GM08714 (cell line): Measurements from ENCODE around the gene ZBED2.

ENCODE experiments used
- H3K4me3 ChIP-seq: fragments of 200-500 bp; sonication (Bioruptor generic); 2 replicates; pipeline ENCODE4 v1.5.1; 2014; ENCODE audit warnings: mild to moderate bottlenecking, low read length, inconsistent platforms
- ZNF274 ChIP-seq: IDR thresholded peaks from 2 replicates; pipeline ENCODE4 v1.6.1; 2012; ENCODE audit warnings: mild to moderate bottlenecking, low read depth, low read length

Gene ZBED2

DNA sequence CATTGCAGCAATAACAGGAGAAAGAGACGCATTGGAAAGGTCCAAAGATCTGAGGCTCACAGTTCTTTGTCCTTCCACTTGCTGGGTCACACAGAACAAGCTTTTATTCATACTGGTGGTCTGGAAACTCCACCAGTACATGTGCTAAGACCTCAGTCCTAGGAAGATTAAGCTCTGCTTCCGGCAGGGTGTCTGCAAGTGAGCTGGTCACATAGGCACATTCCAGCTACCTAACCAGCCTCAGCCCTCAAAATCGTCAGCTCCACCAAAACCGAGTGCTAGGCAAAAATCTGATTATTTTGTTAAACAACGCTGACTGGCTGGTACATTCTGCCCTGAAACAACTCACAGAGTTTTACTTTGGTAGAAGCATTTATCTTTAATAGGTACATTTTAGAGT, 2.2 kb downstream of the ZBED2 start:
- H3K4me3 ChIP-seq = no peak overlapping the region
- TF ChIP-seq ZNF274 = no peak

DNA sequence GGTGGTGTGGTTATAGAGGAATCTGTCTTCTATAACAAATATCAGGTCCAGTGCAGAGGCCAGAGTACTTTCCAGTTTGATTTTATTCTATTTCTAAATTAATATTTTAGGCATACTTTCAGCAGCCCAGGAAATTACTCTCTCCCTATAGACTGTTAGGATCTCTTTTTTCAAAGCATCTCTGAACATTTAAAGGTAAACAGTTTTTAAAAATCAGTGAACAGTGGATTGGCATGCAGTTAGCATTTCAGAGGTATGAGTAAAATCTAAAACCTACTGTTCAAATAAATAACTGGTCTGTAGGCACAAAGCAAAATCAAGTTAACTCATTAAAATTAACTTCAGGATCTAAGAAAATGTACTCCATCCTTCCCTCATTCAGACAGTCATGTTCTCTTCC, 3.0 kb downstream of the ZBED2 start:
- TF ChIP-seq ZNF274 = no peak
- no peak overlapping the region for H3K4me3 ChIP-seq

DNA sequence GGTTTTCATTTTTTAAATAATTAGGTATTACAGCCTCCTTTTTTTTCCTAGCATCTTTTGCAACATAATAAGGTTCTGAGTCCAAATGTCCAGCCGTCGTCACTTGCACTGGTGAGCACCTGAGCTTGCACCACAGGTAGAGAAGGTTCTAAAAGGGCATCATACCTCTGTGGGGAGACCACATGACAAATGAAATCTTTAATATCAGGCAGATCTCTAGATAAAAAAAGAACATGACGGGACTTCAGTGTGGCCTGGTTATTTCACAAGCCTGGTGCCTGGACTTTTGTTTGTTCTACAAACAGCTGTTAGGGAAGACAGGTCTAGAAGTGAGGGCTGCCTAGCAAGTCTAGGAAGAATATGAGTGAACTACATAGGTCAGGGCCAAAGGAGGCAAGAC, 3.6 kb downstream of the ZBED2 start:
- no peak overlapping the region for H3K4me3 ChIP-seq
- no peak for TF ChIP-seq ZNF274

DNA sequence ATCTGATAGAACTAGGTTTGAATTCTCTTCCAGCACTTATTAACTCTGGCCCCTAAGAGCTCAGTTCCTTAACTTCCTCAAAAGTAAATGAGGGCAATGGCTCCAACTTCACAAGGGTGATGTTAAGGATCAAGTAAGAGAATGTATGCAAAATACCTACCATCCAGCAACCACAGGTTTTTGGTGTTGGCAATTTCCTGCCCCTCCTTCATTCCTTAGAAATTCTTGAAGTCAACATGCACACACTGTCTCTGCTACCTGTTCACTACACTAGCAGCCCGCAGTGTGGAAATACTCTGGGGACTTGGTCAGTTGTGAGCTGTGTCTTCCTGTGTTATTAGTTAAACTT, 5.0 kb downstream of the ZBED2 start:
- TF ChIP-seq ZNF274 = no peak
- no peak overlapping the region for H3K4me3 ChIP-seq

DNA sequence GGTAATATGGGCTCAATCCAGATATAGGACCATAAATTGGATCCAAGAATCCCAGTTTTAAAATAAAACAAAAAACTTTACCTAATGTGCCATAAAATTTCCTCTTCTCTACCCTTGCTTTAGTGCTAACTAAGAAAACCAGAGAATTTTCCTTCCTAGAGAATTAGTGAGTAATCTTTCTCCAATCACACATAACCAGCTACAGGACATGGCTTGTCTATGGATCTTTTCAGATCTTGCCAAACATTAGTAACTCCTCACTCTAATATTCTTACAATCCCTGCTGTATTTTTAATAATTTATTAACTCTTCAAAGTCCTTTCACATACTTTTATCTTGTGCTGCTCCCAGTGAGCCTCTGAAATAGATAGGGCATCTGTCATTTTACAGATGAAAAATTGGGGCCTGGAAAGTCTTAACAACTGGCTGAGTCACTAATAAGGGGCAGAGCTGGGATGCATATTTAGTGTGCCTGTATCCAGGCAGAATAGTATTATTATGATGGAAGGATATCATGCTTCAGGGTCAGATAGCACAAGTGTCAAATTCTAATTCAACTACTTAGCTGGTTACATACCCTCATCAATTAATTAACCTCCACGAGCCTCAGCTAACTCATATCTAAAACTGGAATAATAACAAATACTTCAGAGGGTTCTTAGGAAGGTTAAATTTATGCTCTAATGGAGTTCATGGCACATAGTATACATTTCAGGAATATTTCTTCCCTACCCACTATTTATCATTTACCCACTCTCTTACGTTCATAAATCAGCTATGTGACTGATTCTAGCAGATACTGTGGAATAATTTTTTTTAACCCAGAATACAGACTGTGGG, 5.6 kb downstream of the ZBED2 start:
- no peak for TF ChIP-seq ZNF274

DNA sequence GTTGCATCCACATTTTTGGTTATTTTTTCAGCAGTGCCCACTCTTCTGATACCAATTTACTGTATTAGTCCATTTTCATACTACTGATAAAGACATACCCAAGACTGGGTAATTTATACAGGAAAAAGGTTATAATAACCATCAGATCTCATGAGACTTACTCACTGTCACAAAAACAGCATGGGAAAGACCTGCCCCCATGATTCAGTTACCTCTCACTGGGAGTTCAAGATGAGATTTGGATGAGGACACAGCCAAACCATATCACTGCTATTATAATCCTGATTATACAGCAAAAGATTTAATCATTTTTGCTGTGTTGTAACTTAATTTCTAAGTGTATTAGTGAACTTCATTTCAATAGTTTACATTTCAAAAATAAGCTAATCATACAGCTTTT, 6.6 kb downstream of the ZBED2 start:
- no peak overlapping the region for H3K4me3 ChIP-seq
- no peak for TF ChIP-seq ZNF274

More for the DNA sequence above, 5.6 kb downstream of the ZBED2 start:
- H3K4me3 ChIP-seq = no peak overlapping the region

DNA sequence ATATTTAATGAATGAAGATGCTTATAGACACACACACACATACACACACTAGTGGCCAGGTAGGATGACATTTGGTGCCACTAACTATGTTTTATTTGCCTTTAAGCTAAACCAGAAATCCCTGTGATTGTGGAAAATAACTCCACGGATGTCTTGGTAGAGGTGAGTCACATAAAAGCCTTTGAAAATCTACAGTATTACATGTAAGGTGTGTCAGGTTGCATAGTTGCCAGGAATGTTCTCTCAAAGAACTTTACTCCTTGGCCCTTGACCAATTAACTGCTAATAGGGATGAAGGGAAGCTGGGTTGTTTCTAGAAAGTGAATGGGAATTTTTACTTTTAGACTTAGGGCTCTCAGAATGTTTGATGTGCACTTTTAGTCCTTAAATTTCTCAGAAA, 9.9 kb downstream of the ZBED2 start:
- TF ChIP-seq ZNF274 = no peak
- H3K4me3 ChIP-seq = no peak overlapping the region

DNA sequence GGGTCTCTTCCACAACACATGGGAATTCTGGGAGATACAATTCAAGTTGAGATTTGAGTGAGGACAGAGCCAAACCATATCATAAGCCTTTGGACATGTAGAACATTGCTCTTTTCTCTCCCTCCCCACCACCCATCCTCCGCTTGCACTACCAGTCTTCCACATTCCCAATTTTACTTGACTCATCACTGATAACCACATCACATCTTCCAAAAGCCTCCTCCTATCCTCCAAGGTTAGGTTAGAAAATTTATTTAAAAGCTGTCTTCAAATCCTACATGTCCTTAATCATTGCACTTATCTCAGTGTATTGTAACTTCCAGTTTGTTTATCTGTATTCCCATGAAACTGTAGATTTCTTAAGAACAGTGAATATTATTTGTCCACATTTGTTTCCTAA, 10.4 kb downstream of the ZBED2 start:
- no peak for TF ChIP-seq ZNF274
- no peak overlapping the region for H3K4me3 ChIP-seq

DNA sequence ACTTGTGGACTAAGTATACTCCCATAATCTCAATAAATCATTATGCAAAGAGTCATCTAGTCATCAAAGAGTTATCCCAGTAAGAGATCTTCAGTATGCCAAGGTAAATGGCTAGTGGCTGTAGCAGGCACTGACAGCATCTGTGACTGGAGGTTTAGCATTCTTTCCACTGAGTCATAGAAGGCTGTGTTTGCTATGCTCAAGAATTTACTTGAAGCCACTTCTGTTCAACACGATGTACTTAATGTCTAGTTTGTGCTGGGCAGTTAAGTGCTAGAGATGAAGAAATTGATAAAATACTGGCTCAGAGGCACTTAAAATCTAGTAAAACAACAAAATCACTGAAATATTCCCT, 13.0 kb downstream of the ZBED2 start:
- TF ChIP-seq ZNF274 = no peak
- no peak overlapping the region for H3K4me3 ChIP-seq

DNA sequence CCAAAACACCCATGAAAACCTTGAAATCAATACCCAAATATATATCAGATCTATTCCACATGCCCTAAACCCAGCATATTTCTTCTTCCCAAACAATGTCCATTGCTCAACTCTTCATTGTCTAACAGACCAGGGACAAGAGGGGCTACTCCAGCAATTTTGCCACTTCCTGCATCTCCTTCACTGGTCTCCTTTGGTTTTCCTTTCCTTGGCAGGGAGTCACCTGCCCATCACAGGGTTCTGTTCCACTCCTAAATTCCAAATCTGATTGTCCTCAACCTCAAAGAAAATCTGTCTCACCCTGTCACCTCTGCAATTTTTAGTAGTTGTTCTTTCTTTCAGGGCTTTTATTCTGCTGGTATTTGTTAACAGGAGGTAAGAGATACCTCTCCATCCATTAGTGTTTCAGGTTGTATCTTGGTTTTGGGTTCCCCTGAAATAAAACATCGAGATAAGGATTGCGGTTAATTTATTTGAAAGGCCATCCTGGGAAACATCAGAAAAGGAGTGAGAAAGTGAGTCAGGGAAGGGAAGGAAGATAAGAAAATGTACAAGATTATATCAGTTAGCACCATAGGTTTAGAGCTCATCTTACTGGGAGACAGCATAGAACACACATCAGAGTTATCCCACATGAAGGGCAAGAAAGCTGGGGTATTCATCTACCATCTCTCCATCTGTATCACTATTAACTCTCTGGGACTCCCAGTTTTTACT, 13.6 kb downstream of the ZBED2 start:
- H3K4me3 ChIP-seq = no peak overlapping the region
- no peak for TF ChIP-seq ZNF274

DNA sequence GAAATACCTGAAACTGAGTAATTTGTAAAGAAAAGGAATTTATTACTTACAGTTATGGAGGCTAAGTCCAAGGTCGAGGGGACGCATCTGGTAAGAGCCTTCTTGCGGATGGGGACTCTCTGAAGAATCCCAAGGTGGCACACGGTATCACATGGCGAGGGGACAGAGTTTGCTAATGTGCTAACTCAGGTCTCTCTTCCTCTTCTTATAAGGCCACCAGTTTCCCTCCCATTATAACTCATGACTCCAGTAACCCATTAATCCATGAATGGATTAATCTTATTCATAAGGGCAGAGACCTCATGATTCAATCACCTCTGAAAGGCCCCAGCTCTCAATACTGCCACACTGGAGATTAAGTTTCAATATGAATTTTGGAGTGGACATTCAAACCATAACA, 15.7 kb downstream of the ZBED2 start:
- no peak overlapping the region for H3K4me3 ChIP-seq
- no peak for TF ChIP-seq ZNF274

DNA sequence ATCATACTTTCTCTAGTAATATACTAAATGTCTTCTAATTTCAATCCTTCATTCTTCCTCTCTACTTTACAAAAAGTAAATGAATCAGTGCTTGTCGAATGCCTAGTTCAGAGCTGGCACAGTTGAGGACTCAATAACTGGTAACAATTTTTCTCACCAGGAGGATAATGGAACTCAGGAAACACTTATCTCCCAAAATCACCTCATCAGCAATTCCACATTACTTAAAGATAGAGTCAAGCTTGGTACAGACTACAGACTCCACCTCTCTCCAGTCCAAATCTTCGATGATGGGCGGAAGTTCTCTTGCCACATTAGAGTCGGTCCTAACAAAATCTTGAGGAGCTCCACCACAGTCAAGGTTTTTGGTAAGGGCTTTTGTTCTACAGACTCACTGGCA, 16.3 kb downstream of the ZBED2 start:
- no peak overlapping the region for H3K4me3 ChIP-seq
- TF ChIP-seq ZNF274 = no peak

DNA sequence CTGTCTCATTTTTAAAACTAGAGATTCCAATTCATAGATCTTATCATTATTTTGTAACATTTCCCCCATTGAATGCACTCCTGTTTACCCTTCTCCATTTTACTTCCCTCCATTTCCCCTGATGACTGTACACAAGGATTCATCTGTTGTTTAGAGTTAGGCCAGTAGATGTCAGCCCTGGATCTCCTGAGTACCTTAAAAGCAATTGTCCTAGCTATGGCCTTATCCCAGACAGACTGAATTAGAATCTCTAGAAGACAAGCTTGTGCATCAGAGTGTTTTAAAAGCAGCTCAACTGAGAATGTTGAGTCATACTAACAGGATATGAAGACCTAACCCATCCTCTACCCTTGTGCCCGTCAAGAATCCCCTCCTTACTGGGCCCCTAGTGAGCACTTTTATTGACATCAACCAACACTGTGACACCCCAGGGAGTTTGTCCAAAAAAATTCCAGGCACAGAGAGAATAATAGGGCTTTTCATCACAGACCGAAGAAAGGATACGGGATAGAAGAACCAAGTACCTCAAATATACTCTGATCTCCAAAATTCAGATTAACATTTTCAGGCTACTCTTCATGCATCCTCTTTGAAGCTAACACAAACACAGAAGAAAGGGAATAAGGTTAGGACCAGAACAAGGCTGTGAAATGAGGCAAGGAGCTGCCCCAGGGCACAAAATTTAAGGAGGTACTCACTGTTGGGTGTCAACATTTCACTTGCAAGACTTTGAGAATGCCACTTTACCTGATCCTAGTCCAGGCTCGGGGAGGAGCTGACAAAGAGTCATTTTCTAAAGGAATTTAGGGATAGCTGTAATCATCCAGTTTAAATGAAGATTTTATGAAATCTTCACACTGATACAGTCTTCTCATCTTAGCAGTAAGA, 17.1 kb downstream of the ZBED2 start:
- TF ChIP-seq ZNF274 = no peak
- H3K4me3 ChIP-seq = no peak overlapping the region

DNA sequence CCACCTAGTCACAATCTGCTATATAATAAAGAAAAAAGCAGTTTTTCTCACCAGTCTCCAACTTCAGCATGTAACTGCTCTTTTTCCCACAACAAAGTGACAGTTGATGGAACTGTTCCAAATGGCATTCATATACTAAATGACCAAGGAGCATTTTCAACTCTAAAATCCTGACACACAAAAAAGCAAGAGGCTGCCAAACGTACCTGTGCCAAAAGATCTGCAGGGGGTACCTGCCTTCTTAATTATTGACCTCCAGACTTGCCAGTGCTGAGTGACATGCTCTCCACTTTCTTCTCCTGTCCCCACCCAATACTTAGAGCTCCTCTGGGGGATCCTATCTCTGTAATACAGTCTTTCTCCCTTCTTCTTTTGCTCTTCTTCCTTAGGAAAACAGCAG, 18.0 kb downstream of the ZBED2 start:
- no peak overlapping the region for H3K4me3 ChIP-seq
- no peak for TF ChIP-seq ZNF274
